GM18498 (cell line): Measurements from ENCODE around the gene GRM7.

Experiments used
- ATAC-seq: cut with Tn5 transposase; IDR thresholded peaks from one replicate; pipeline ENCODE4 v1.9.1; 2021; ENCODE audit warnings: mild to moderate bottlenecking, moderate library complexity; ENCODE audit not compliant: unreplicated experiment

Gene GRM7

DNA sequence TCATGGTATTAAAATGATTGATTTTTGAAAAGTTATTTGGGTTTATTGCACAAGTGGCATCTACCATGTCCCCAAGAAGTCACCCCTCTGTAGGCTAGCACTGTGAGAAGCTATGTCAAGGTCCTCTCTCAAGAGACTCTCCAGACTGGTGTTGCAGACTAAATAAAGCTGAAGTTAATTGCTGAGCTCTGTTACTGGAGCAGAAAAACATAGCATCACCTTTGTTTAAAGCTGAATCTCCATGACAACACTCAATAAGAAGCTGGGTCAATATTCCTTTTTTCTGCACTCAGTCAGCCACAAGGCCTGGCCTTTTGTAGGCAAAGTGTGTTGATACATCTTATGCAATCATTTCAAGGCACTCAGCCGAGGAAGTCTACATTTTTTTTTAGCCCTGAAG is 834.1 kb downstream of the GRM7 start:
- ATAC-seq = no peak

DNA sequence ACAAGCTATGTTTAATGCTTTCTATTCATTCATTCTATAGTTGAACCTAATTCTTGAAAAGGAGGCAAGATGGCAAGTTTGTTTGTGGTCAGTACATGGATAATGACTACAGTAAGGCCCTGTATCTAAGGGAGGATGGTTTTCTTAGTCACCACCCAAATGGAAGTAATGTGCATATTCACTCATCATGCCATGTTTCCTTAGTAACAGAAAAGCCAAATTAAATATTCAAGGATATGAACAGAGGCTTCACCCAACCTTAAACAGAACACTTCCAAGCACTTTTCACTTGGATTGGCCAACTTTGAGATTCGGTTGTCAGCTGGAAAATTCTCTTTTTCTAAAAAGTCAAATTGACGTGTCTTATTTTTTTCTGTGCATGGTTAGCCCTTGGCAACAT is 835.4 kb downstream of the GRM7 start:
- no peak for ATAC-seq

DNA sequence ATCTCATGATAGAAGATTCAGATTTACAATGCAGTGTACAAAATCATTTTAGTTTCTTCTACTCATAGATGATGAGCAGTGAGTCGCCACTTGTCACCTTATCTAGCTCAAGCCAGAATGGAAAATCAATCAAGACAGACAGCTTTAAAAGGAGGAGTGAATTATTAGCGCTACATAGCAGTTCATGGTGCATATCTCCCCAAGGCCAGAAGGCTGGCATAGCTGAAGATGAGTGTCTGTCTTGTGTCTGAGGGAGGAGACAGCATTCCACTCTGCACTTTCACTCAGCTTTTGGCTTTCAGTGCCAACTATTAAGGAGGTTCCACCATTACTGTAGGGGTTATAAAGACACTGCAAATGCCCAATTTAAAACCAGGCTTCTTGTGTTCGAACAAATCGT is 836.6 kb downstream of the GRM7 start:
- ATAC-seq = no peak

DNA sequence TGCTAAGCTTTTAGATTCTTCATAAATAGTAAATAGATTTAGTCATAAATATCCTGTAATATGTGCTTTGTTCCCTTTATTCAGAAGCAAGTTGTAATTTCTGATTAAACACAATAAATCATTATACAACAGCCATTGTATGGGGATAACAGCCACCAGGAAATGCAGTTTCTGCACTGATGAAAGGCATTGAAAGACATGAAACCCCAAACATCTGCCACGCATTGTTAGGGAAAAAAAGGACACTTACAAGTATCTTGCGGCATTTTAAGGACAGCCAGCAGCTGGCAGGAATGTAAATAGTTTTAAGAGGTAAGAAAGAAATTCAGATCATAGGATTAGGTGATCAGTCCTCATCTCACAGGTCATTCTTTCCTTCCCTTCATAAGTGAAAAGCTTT is 839.6 kb downstream of the GRM7 start:
- ATAC-seq = no peak

DNA sequence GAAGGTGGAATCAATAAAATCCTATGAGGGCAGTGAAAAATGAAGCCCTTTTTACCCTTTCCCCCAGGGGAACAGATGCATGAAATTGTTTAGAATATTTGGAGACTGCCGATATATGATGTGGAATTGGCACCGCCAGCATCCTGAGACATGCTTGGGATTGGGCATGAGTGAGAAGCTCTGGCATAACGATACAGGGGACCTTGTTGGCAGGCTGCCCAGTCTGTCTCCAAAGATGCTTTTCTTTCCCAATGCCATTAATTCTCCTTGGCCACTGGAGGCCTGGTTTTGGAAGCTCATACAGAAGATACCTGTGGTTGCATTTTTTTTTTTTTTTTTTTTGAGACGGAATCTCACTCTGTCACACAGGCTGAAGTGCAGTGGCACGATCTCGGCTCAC is 840.1 kb downstream of the GRM7 start:
- no peak for ATAC-seq

DNA sequence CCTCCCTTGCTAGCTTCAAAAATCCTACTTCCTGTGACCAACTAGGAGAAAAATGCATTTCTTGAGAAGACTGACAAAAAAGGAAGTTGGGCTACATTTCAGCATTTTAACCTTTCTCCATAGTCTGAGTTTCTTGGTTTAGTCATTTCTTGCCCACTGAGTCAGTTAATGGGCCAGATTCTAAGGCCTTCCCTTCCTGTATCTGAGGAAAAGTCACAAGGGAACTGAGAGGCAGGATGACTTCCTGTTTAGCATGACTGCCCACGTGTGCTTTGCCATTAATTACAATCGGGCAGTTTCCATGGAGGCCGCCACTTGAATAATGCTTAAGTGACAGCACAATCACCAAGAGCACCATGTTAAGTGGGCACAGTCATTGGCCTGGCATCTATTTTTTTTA is 846.3 kb downstream of the GRM7 start:
- ATAC-seq = no peak

DNA sequence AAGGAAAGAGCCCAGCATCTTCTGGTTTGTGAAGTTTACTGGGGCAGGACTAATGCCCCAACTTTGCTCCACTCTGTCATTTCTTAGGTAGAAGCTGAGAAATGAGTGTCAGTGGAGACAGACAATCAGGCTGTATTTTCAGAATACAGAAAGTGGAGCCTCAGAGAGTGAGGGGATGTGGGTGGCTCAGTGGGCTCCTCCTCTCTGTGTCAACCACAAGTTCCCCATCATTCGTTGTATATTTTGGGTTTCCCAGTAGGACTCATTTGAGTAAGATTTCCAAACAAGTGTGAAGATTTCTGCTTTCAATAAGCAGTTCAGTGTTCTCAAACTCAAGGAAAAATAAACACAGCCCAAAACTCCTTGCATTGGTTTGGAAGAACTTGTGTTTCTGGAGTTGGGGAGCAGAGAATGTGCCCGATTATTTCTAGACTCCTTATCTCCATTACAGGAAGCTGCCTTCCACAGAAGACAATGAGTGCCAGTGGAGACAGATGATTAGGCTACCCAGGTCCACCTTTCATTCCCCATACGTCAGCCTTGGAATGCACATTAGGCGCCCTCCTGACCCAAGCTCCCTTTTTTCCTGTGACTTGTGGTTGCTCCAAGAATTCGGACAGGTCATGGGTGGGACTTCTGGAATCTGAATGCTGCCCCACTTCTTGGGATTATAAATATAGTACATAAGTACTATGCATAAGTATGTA is 848.6 kb downstream of the GRM7 start:
- ATAC-seq = no peak

DNA sequence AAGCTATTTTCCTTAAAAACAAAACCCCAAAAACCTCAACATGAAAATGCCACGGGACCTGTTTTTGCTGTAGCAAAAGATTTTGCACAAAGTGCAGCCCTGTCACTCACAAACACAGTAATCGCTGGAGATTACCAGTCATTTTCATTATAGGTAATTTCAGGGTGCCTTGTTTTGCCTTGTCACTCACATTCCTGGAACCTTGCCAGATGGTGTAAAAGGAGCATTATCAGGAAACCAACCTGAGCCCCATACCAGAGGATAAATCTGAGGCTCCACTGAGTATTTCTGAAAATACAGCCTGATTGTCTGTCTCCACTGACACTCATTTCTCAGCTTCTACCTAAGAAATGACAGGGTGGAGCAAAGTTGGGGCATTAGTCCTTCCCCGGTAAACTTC is 849.4 kb downstream of the GRM7 start:
- ATAC-seq = no peak

DNA sequence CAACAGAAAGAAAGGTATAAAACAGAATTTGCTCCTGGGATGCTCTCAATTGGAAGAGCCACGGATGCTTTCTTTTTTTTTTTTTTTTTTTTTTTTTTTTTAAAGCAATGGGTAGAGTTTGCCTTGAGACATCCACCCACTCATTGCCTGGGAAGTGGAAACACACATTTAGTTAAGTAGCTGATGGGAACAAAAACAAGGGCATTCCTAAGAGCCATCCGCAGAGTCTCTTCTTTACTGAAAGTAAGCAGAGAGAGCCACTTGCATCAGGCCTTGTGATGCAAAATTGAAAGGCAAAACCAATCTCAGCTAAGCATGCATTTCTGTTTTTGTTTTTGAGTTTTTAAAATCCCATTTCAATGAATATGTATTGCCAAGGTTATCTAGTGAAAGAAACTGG is 852.8 kb downstream of the GRM7 start:
- ATAC-seq = no peak

DNA sequence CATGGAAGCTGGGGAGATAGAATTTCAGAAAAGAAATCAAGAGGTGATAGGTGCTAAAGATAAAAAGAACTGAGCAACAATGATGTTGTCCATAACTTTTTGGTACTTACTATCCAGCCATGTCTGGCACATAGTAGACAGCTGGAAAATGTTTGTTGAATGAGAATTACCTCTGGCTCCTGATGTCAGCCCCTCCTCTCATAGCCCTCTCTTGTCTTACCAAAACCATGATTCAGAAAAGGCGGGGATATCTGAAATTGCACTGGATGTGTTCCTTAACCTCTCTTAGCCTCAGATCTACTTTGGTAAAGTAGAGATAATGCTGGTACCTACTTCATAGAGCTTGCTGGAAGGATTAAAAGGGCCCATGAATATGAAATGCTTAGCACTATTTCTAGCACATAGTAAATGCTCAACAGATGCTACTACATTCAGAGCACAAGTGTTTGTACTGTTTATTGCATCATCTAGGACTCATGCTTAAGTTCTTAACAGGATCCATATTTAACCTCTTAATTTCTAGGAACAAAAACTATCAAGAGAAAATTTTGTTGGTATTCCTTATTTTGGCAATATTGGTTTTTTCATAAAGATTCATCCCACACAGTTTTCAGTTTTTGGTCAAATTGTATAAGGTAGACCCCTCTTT is 859.9 kb downstream of the GRM7 start:
- ATAC-seq = no peak

DNA sequence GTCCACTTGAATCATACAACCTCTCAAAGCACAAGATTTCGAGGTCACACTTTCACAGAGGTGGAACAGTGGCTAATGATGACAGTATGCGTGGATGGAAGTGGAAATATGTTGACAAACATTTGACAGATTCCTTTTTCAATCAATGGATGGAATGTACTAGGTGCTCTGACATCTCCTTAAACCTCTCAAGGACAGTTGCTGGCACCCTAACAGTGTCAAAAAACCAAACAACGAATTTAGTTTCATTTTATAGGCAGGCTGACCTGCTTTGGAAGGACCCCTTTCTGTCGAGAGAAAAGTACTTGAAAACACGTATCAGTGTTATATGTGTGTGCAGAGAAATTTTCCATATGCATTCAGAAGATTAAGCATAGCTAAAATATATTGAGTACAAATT is 861.0 kb downstream of the GRM7 start:
- no peak for ATAC-seq

DNA sequence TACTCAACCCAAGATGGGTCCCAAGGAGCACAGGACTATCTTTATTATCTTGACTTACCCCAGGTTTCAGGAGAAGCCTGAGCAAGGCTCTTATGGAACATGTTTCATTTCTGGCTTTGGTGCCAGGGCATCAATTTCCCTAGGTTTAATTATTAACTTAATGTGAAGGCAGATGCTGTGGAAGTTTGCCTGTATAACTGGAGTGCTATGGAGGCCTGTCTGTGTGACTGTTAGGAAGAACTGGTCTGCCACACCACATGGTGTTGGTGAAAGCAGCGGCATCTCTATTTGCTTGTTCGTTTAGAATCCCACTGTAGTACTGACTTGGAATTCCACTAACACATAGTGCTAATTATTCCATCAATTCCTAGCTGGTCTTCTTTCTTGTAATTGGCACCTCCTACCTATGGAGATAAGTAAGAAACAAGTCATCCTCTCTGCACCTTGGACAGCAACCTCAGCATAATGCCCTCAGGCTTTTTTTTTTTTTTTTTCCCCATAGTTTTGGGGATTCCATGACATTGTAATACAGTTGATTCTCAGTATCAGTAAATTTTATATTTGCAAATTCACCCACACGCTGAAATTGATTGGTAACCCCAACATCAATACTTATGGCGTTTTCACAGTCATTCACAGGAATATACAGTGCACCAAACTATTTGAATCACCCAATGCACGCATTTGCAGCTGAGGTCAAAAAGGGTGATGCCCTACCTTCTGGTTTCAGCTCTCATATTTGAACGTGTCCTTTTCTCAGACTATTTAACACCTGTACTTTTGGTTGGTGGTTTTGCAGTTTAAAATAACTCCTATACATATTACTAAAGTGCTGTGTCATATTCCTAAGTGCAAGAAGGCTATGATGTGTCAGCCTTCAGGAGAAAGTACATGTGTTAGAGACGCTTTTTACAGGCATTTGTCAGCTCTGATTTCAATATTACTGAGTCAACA is 867.9 kb downstream of the GRM7 start:
- ATAC-seq = no peak

DNA sequence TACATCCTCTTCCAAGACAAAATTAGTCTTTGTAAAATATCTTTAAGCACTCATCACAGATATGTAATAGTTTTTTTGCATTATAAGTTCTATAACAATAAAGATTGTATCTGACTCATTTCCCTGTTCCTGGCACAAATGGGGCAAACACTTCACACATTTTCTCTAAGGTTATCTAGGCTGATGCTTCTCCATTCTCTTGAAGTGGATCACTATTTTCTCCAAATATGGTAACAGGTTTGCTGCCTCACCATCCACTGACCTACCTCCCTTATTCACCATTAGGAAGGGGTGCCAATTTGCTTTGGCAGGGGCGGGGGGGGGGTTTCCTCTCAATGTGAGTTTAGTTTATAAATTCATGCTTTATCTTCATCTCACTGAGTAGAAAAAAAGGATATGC is 873.0 kb downstream of the GRM7 start:
- no peak for ATAC-seq

DNA sequence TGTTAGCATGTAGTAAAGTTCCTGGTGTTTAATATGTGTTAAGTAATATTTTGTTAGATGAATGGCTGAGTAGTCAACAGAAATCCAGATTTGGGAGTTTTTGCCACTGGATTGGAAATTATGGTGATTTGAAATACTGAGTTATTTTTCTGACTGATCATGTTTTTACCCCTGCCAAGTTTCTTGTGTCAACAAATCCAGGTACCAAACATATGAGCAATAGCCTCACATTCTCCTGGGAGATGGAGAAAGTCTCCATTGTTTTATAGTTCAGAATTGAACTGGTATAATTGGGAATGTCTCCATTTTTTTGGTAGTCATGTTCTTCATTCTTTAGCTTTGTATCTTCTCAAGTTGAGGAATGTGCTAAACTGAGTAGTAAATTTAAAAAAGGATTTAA is 873.5 kb downstream of the GRM7 start:
- ATAC-seq = no peak

DNA sequence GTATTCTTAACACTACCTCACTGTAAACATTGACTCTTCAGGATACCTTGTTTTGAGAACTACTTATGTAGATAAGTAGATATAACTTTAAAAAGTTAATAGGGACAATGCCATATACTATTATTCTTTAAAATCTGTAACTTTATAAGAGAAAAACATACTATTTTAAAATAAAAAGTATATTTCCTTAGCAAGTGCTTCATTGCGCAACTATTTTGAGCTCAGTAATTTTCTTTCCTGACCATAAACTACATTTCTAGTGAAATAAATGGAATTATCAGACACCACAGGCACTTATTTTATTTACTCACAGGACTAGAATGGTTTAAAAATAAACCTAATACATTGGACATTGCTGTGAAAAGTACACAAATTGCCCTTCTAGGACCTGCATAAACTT is 876.3 kb downstream of the GRM7 start:
- no peak for ATAC-seq

DNA sequence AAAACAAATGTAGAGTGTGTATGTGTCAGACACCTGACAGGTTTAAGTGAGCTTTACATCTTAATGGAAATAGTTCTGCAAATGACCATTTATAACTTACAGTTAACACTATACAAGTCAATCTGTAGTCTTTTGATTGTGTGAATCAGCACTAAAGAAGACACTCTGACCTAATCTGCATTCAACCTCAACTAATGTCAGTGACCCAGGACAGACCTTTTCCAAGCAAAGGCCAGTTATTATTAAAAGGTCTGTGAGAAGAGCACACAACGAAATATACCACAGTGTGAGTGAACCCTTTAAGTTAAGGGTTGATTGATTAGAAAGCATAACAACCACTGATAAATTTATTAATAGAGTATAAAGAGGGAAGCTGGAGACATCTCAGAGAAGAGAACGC is 878.8 kb downstream of the GRM7 start:
- no peak for ATAC-seq

DNA sequence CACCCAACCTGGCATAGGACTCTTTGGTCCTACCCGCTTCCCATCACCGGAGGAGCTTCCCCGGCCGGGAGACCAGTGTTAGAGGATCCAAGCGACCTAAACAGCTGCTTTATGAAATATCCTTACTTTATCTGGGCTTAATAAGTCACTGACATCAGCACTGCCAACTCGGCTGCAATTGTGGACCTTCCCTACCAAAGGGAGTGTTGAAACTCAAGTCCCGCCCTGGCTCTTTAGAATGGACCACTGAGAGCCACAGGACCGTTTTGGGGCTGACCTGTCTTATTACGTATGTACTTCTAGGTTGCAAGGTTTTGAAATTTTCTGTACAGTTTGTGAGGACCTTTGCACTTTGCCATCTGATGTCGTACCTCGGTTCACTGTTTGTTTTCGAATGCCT is 879.5 kb downstream of the GRM7 start:
- ATAC-seq = no peak

DNA sequence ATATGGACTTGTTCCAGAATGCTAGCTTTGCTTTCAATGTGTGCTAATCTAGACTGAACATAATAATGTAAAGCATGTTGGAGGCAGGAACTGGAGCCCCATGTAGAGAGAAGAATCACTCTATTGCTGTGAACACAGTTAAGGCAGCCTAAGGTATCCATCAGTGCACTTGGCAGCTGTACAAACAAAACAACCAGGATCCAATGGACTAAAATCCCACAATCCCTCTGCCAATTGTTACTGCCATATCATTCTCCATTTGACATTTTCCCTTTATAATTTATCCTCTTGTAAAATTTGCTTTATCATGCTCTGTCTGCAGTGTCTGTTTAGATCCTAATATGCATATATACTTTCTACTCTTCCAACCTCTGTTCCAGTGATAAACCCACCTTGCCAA is 883.9 kb downstream of the GRM7 start:
- ATAC-seq = no peak

DNA sequence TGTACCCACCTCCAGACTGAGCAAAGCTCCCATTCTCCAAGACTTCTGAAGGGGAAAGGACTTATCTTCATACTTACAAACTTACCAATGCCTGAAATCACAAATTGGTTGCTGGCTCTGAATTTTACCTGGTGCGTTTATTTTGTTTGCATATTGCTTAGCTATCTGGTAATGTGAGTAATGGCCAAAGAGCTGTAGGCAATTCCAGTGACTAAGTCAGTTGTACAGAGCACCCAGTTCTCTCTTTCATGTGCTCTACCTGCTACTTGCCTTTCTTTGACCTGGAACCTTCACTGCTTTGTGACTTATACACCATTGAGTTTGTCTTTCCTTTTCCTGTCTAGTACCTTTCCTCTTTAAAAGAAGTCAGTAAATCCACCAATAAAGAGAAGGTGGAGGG is 884.8 kb downstream of the GRM7 start:
- ATAC-seq = no peak

DNA sequence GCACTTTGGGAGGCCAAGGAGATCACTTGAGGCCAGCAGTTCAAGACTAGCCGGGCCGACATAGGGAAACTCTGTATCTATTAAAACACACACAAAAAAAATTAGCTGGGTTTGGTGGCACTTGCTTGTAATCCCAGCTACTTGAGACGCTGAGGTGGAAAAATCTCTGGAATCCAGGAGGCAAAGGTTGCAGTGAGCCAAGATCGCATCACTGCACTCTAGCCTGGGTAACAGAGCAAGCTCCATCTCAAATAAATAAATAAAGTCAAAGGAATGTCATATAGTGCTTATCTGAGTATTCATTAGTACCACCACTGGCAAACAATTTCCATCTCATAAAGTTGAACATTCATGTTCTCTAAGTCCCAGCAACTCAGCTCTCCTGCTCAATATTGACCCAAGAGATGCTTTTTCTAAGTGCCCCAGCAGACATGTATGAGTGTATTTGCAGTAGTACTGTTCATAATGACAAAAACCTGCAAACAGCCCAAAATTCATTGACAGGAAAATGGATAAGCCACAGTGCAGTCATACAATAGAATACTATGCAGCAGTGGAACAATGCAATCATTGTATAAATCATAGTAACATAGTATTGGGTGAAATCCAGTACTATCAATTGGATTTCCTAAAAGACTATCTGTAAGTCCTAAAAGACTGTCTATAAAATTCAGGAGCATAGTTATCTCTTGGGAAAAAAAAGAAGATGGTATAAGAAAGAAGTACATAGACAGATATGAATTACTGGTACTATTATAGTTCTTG is 889.2 kb downstream of the GRM7 start:
- no peak for ATAC-seq

DNA sequence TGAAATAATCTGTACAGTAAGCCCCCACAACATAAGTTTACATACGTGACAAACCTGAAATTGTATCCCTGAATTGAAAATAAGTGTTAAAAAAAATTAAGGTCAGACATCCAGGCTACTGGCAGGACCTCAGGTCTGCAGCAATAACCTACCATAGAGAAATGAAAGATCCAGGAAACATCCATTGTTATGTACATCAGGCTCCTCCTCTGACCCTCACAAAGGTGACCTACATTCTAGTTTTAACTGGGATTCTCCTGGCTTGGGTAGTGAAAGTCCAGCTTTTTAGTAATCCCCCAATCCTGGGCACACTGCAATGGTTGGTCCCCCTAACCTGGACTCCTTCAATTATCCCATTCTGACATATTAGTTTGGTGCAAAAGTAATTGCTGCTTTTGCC is 891.1 kb downstream of the GRM7 start:
- ATAC-seq = no peak
